Peyer's patch (tissue), 4 donors: ENCODE measurements around the gene MAGEA4. TPM values are rescaled to one million over a fixed set of nuclear protein-coding genes. Genes with fewer than 3 reads are reported as not detected.

ENCODE experiments used
- DNase-seq, 3 donors: peaks; one replicate each; pipeline ENCODE4 v3.0.0-alpha.2; 2017 to 2019
- H3K27ac ChIP-seq, 4 donors: fragments of 200-600 bp; sonication (generic); one replicate each; pipeline ENCODE4 v1.5.1; 2016 to 2019
- H3K27me3 ChIP-seq, 2 donors: fragments of 200-600 bp; sonication (generic); one replicate each; pipeline ENCODE4 v1.5.1; 2019
- H3K36me3 ChIP-seq, 3 donors: fragments of 200-600 bp; sonication (generic); one replicate each; pipeline ENCODE4 v1.5.1; 2016 to 2019
- H3K4me1 ChIP-seq, 4 donors: fragments of 200-600 bp; sonication (generic); one replicate each; pipeline ENCODE4 v1.5.1; 2016 to 2019
- H3K4me3 ChIP-seq, 4 donors: fragments of 200-600 bp; sonication (generic); 1 replicate in 3 of 4; 2 replicates in 1 of 4; pipeline ENCODE4 v1.5.1; 2016 to 2019; ENCODE audit warnings: mild to moderate bottlenecking in 1 of 4
- H3K9me3 ChIP-seq, 4 donors: fragments of 200-600 bp; sonication (generic); one replicate each; pipeline ENCODE4 v1.5.1; 2016 to 2019; ENCODE audit warnings: mild to moderate bottlenecking in 1 of 4
- POLR2A ChIP-seq, 2 donors: fragments of 450-650 bp; IDR thresholded peaks; one replicate each; pipeline ENCODE4 v1.5.1; 2017; ENCODE audit warnings: antibody characterized with exemption in 2 of 2, mild to moderate bottlenecking in 2 of 2, moderate library complexity in 2 of 2
- total RNA-seq, 4 donors: library from RNA; depleted of rRNA; stranded (reverse); fragments of >200 nt; gene quantifications; one replicate each; pipeline ENCODE4 v1.1.0, GENCODE V29; 2016
- TF ChIP-seq, protein P1 (sequence below), 6 experiments: fragments of 450-650 bp in 4 of 6; fragments of 200-600 bp in 2 of 6; sonication (generic) in 1 of 6; IDR thresholded peaks; one replicate each; pipeline ENCODE4 v1.5.1; 2017 to 2019; ENCODE audit warnings: antibody characterized with exemption in 6 of 6, mild to moderate bottlenecking in 3 of 6, moderate library complexity in 1 of 6

Gene MAGEA4, protein sequence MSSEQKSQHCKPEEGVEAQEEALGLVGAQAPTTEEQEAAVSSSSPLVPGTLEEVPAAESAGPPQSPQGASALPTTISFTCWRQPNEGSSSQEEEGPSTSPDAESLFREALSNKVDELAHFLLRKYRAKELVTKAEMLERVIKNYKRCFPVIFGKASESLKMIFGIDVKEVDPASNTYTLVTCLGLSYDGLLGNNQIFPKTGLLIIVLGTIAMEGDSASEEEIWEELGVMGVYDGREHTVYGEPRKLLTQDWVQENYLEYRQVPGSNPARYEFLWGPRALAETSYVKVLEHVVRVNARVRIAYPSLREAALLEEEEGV
- total RNA-seq: not detected

DNA sequence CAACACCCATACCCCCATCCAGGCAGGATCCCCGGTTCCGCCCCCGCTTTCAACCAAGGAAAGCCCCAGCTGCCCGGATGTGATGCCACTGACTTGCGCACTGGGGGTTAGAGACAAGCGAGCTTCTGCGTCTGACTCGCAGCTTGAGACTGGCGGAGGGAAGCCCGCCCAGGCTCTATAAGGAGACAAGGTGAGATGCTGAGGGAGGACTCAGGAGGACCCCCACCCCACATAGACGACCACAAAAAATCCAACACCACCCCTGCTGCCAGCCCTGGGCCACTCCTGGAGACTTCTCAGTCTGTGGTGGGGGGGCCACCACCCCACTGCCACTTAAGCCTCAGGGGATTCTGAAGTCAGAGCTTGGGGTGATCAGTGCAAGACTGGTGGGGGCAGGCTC is at the start of gene MAGEA4:
MAGEA4 (plus strand) TSS at position 110 of the 400 bp plus-strand sequence. CDS start 10,776 bp downstream, outside the sequence.
- H3K9me3 ChIP-seq: no peaks in the 10 kb centered on the region
- TF ChIP-seq POLR2A (IDR thresholded peaks at IDR 0.05): no peak
- TF ChIP-seq, protein P1, sequence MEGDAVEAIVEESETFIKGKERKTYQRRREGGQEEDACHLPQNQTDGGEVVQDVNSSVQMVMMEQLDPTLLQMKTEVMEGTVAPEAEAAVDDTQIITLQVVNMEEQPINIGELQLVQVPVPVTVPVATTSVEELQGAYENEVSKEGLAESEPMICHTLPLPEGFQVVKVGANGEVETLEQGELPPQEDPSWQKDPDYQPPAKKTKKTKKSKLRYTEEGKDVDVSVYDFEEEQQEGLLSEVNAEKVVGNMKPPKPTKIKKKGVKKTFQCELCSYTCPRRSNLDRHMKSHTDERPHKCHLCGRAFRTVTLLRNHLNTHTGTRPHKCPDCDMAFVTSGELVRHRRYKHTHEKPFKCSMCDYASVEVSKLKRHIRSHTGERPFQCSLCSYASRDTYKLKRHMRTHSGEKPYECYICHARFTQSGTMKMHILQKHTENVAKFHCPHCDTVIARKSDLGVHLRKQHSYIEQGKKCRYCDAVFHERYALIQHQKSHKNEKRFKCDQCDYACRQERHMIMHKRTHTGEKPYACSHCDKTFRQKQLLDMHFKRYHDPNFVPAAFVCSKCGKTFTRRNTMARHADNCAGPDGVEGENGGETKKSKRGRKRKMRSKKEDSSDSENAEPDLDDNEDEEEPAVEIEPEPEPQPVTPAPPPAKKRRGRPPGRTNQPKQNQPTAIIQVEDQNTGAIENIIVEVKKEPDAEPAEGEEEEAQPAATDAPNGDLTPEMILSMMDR (IDR thresholded peaks at IDR 0.05): no peak
- H3K27ac ChIP-seq: no peak within 1 kb of the TSS
- no peaks in the 10 kb centered on the region for H3K27me3 ChIP-seq
- no peaks in the 10 kb centered on the region for H3K36me3 ChIP-seq
- no peak for DNase-seq
- no peak within 1 kb of the TSS for H3K4me3 ChIP-seq
- no peaks in the 10 kb centered on the region for H3K4me1 ChIP-seq

DNA sequence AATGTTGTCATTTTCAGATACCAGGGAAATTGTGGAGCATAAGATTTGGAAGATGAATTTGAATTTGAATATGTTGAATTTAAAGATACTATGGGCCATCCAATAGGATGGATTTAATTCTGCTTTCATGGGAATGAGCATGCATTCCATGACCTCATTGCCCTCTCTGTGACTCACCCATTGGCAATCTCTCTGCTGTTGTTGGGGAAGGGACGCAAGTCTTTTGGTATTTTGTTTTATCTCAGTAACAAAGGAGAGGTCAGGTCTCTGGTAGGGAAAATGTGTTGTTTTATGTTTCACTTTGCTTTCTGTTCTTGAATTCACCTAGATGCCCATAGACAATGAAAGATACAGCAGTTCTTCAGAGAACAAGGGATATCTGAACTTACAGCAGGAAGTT is 42.1 kb upstream of the MAGEA4 start:
- Histone ChIP-seq H3K27me3 (no peaks in the 10 kb centered on the region), H3K27ac (no peak overlapping the region), H3K9me3 (no peaks in the 10 kb centered on the region), H3K4me3 (no peak overlapping the region), H3K4me1 (no peaks in the 10 kb centered on the region), H3K36me3 (no peaks in the 10 kb centered on the region)
- no peak for TF ChIP-seq POLR2A (IDR thresholded peaks at IDR 0.05)
- TF ChIP-seq, protein P1 (IDR thresholded peaks at IDR 0.05): no peak
- no peak for DNase-seq

DNA sequence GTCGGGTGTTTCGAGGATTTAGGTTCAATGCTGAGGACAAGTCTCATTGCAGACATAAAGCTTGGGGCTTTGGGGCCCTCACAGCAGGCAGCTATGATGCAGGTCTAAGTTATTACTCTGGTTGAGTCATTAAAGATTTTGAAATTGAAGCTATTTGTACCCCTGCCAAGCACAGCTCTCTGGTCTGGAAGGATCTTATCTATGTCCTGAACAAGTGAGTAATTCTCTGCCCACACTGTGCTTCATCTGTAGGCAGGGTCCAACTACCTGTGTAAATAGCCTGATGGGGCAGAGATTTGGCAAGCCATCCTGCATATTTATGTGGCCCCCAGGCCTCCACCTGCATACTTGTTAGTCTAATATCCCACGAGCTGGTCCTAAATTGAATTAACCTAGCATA is 41.4 kb upstream of the MAGEA4 start:
- DNase-seq: no peak
- H3K27ac ChIP-seq: no peak overlapping the region
- H3K9me3 ChIP-seq: no peaks in the 10 kb centered on the region
- H3K27me3 ChIP-seq: no peaks in the 10 kb centered on the region
- no peak for TF ChIP-seq POLR2A (IDR thresholded peaks at IDR 0.05)
- H3K4me3 ChIP-seq: no peak overlapping the region
- H3K36me3 ChIP-seq: no peaks in the 10 kb centered on the region
- no peaks in the 10 kb centered on the region for H3K4me1 ChIP-seq

DNA sequence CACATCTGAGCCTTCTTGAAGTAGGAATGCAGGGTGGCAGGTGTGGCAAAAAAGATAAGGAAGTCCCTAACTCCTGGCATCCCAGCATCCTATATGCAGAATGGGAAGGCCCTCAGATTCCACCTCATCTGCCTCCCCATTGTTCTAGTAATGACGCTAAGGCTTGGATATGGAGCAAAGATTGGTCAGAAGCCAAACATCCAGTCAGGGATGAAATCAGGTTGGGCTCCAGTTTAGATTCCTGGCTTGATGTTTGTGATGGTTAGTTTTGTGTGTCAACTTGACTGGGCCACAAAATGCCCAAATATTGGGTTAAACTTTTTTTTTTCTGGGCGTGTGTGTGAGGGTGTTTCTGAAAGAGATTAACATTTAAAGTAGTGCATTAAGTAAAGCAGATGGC is 39.6 kb upstream of the MAGEA4 start:
- TF ChIP-seq POLR2A (IDR thresholded peaks at IDR 0.05): no peak
- TF ChIP-seq, protein P1 (IDR thresholded peaks at IDR 0.05): no peak
- Histone ChIP-seq H3K4me1 (no peaks in the 10 kb centered on the region), H3K27ac (no peak overlapping the region), H3K4me3 (no peak overlapping the region), H3K9me3 (no peaks in the 10 kb centered on the region), H3K27me3 (no peaks in the 10 kb centered on the region), H3K36me3 (no peaks in the 10 kb centered on the region)
- DNase-seq: no peak

DNA sequence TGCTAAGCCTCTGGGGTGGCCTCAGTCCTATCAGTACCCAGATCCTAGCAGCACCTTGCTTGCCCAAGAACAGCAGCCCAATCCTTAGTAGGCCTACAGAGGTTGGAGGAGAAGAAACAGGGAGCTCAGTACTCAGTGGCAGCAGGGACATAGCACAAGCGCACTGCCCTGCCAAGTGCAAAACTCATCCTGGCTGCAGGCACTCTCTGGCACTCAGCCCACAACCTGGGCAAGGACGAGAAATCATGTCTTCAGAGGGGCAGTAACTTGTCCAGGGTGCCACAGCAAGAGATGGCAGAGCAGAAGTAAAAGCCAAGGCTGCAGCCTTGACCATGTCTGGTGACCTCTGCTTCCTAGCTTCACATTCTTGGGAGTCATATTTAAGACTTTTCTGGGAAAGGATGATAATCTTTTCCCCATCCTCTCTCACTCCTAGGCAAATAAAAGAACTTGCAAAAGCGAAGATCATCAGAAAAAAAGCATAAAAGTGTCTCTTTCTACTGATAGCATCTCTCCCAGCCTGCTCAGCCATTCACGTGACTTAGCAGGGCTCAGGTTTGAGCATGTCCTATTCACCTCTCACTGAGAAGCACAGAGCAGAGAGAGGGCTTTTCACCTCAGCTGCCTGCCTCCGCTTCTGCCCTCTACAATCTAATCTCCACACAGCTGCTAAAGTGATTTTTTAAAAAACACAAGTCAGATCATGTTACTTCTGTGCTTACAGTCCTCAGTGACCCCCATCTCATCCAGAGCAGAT is 37.2 kb upstream of the MAGEA4 start:
- Histone ChIP-seq H3K36me3 (no peaks in the 10 kb centered on the region), H3K9me3 (no peaks in the 10 kb centered on the region), H3K27me3 (no peaks in the 10 kb centered on the region), H3K4me1 (no peaks in the 10 kb centered on the region), H3K4me3 (no peak overlapping the region), H3K27ac (no peak overlapping the region)
- TF ChIP-seq, protein P1 (IDR thresholded peaks at IDR 0.05): no peak
- TF ChIP-seq POLR2A (IDR thresholded peaks at IDR 0.05): no peak
- DNase-seq: no peak

DNA sequence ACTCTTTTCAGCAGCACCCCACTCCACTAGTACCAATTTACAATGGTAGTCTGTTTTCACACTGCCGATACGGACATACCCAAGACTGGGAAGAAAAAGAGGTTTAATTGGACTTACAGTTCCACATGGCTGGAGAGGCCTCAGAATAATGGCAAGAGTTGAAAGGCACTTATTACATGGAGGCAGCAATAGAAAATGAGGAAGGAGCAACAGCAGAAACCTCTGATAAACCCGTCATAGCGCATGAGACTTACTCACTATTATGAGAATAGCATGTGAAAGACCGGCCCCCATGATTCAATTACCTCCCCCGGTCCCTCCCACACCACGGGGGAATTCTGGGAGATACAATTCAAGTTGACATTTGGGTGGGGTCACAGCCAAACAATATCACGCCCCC is 34.1 kb upstream of the MAGEA4 start:
- H3K4me1 ChIP-seq: no peaks in the 10 kb centered on the region
- no peaks in the 10 kb centered on the region for H3K36me3 ChIP-seq
- DNase-seq: no peak
- no peak overlapping the region for H3K4me3 ChIP-seq
- no peaks in the 10 kb centered on the region for H3K9me3 ChIP-seq
- TF ChIP-seq POLR2A (IDR thresholded peaks at IDR 0.05): no peak
- TF ChIP-seq, protein P1 (IDR thresholded peaks at IDR 0.05): no peak
- H3K27me3 ChIP-seq: no peaks in the 10 kb centered on the region
- no peak overlapping the region for H3K27ac ChIP-seq
